Bronchial epithelial cell (primary cell): Measurements from ENCODE around the gene BTN3A1. TPM values are rescaled to one million over a fixed set of nuclear protein-coding genes. Genes with fewer than 3 reads are reported as not detected.
A peak's percentile ranks its signal among the peaks of the same experiment; 100 is the strongest.
"Not testable (repeated sequence)": the region's sequence is repeated elsewhere in the genome, so short reads cannot be mapped to it uniquely, and the experiment has no call there.

Experiments used
- DNase-seq: peaks from one replicate; pipeline ENCODE4 v3.0.0-alpha.2; 2010; ENCODE audit warnings: low read depth
- FAIRE-seq: peaks from 2 replicates; lab custom pipeline; 2011; peaks lifted over from hg19 to GRCh38; lab: Jason Lieb, UNC
- H3K27me3 ChIP-seq: 2 replicates; pipeline ENCODE4 v1.5.1; 2011; ENCODE audit warnings: low read length; ENCODE audit not compliant: control insufficient read depth, insufficient read depth
- H3K36me3 ChIP-seq: 2 replicates; pipeline ENCODE4 v1.5.1; 2011; ENCODE audit warnings: low read length; ENCODE audit not compliant: control insufficient read depth, insufficient read depth
- H3K4me3 ChIP-seq: 2 replicates; pipeline ENCODE4 v1.5.1; 2011; ENCODE audit warnings: mild to moderate bottlenecking, low read depth, low read length, control low read depth
- CTCF ChIP-seq: IDR thresholded peaks from 2 replicates; pipeline ENCODE4 v1.5.1; 2011; ENCODE audit warnings: mild to moderate bottlenecking, moderate library complexity, low read length, control low read depth, inconsistent platforms; ENCODE audit not compliant: insufficient read depth, severe bottlenecking
- total RNA-seq: library from RNA; depleted of rRNA; stranded (reverse); fragments of >200 nt; gene quantifications from 2 replicates; pipeline ENCODE4 v1.2.1, GENCODE V29; 2014

Gene BTN3A1
- total RNA-seq, 1 donor from 2014 or later, result 3.9 TPM

- Histone ChIP-seq H3K27me3 (no peaks in the 10 kb centered on the region), H3K4me3 (no peak overlapping the region), H3K36me3 (peaks cover 2% of the 10 kb centered on the region)
- no peak for TF ChIP-seq CTCF
- no peak for FAIRE-seq
- no peak for DNase-seq
Measured at GRCh38 chr6:26375270-26375669, 26.8 kb upstream of the BTN3A1 start.

- Histone ChIP-seq H3K4me3 (no peak overlapping the region), H3K36me3 (peaks cover 2% of the 10 kb centered on the region), H3K27me3 (no peaks in the 10 kb centered on the region)
- no peak for FAIRE-seq
- no peak for TF ChIP-seq CTCF
- DNase-seq, result no peak
Measured at GRCh38 chr6:26377719-26378118, 24.4 kb upstream of the BTN3A1 start.

GRCh38 chr6:26378143-26378542 is 23.9 kb upstream of the BTN3A1 start:
- DNase-seq, H3K36me3 ChIP-seq, H3K27me3 ChIP-seq, FAIRE-seq, H3K4me3 ChIP-seq: not testable (repeated sequence)

- TF ChIP-seq CTCF, result no peak
- FAIRE-seq, result no peak
- no peak for DNase-seq
- peaks cover under 1% of the 10 kb centered on the region for H3K36me3 ChIP-seq
- H3K4me3 ChIP-seq, result no peak overlapping the region
- no peaks in the 10 kb centered on the region for H3K27me3 ChIP-seq
Measured at GRCh38 chr6:26379292-26379691, 22.8 kb upstream of the BTN3A1 start.

- no peak for FAIRE-seq
- Histone ChIP-seq H3K36me3 (no peaks in the 10 kb centered on the region), H3K4me3 (no peak overlapping the region), H3K27me3 (no peaks in the 10 kb centered on the region)
- DNase-seq, result no peak
- no peak for TF ChIP-seq CTCF
Measured at GRCh38 chr6:26379740-26380139, 22.3 kb upstream of the BTN3A1 start.

- no peaks in the 10 kb centered on the region for H3K27me3 ChIP-seq
- DNase-seq, result peak; percentile 16
- no peak overlapping the region for H3K4me3 ChIP-seq
- FAIRE-seq, result no peak
- H3K36me3 ChIP-seq, result no peaks in the 10 kb centered on the region
- TF ChIP-seq CTCF, result no peak
Measured at GRCh38 chr6:26380256-26380655, 21.8 kb upstream of the BTN3A1 start.
